Measurements from ENCODE around the gene AFM. TPM values are rescaled to one million over a fixed set of nuclear protein-coding genes. Genes with fewer than 3 reads are reported as not detected.
A peak's percentile ranks its signal among the peaks of the same experiment; 100 is the strongest.

AFM gene
- total RNA-seq, 6 experiments from 2014 or later = 129 to 320 (median 169) TPM

GRCh38 chr4:73434311-73434710 lies 47.2 kb upstream of the AFM start:
- H3K27ac ChIP-seq = no peak overlapping the region
- no peaks in the 10 kb centered on the region for H3K27me3 ChIP-seq
- peak; percentile 14 to 46 (median 31) for ATAC-seq
- intact Hi-C loops (cut with DNase I) = no loop called here
- H3K4me1 ChIP-seq = peaks cover 0 to 42% (median 10%) of the 10 kb centered on the region in 4 donors
- H3K4me3 ChIP-seq = no peak overlapping the region
- no peak for TF ChIP-seq POLR2A (IDR thresholded peaks at IDR 0.05)
- TF ChIP-seq CTCF (IDR thresholded peaks at IDR 0.05) = peak; percentile 37 to 52 (median 43)
- WGBS (ENCODE audit: insufficient coverage, low coverage, low lambda C conversion rate, missing lambda C conversion rate) = 36% methylated on average over 3 of the region's 3 CpGs
- H3K36me3 ChIP-seq = no peaks in the 10 kb centered on the region
- no peaks in the 10 kb centered on the region for H3K9me3 ChIP-seq
- no peak for DNase-seq

GRCh38 chr4:73435984-73436383 lies 45.6 kb upstream of the AFM start, which contains the start of gene AFP:
AFP (plus strand) TSS chr4:73436221; CDS start chr4:73436263, 42 bp downstream.
- H3K9me3 ChIP-seq = no peaks in the 10 kb centered on the region
- 75% methylated on average over 1 of the region's 1 CpG for WGBS (ENCODE audit: insufficient coverage, low coverage, low lambda C conversion rate, missing lambda C conversion rate)
- H3K27me3 ChIP-seq = no peaks in the 10 kb centered on the region
- TF ChIP-seq POLR2A (IDR thresholded peaks at IDR 0.05) = no peak
- no peak for TF ChIP-seq CTCF (IDR thresholded peaks at IDR 0.05)
- H3K4me3 ChIP-seq = no peak within 1 kb of the TSS
- DNase-seq (no peak), ATAC-seq (no peak)
- H3K4me1 ChIP-seq = peaks cover 0 to 26% (median 8%) of the 10 kb centered on the region in 4 donors
- no peaks in the 10 kb centered on the region for H3K36me3 ChIP-seq
- intact Hi-C loops (cut with DNase I) = no loop called here
- H3K27ac ChIP-seq = no peak within 1 kb of the TSS

- ATAC-seq (no peak), DNase-seq (no peak)
- peaks cover 0 to 16% (median 8%) of the 10 kb centered on the region in 4 donors for H3K4me1 ChIP-seq
- no peaks in the 10 kb centered on the region for H3K9me3 ChIP-seq
- no peak for TF ChIP-seq POLR2A (IDR thresholded peaks at IDR 0.05)
- TF ChIP-seq CTCF (IDR thresholded peaks at IDR 0.05) = no peak
- intact Hi-C loops (cut with DNase I) = no loop called here
- no peaks in the 10 kb centered on the region for H3K27me3 ChIP-seq
- 68% methylated on average over 3 of the region's 3 CpGs for WGBS (ENCODE audit: insufficient coverage, low coverage, low lambda C conversion rate, missing lambda C conversion rate)
- H3K4me3 ChIP-seq = no peak overlapping the region
- H3K27ac ChIP-seq = no peak overlapping the region
- no peaks in the 10 kb centered on the region for H3K36me3 ChIP-seq
Measured at GRCh38 chr4:73436674-73437557, 44.6 kb upstream of the AFM start.

- TF ChIP-seq CTCF (IDR thresholded peaks at IDR 0.05) (no peak), POLR2A (IDR thresholded peaks at IDR 0.05) (no peak)
- no peak for DNase-seq
- Histone ChIP-seq H3K4me1 (peaks cover 0 to 16% (median 7%) of the 10 kb centered on the region in 4 donors), H3K27me3 (no peaks in the 10 kb centered on the region), H3K4me3 (no peak overlapping the region), H3K27ac (no peak overlapping the region), H3K36me3 (no peaks in the 10 kb centered on the region), H3K9me3 (no peaks in the 10 kb centered on the region)
- ATAC-seq = no peak
- intact Hi-C loops (cut with DNase I) = no loop called here
Measured at GRCh38 chr4:73437558-73437956, 44.0 kb upstream of the AFM start.
